Aorta (tissue), 5 donors: ENCODE measurements around the gene SOCS2. TPM values are rescaled to one million over a fixed set of nuclear protein-coding genes. Genes with fewer than 3 reads are reported as not detected.
"Not testable (repeated sequence)": the region's sequence is repeated elsewhere in the genome, so short reads cannot be mapped to it uniquely, and the experiment has no call there.

Source experiments
- ATAC-seq: fragments of 200-7000 bp; cut with Tn5 transposase; one replicate; pipeline ENCODE4 v1.9.1; 2022; ENCODE audit warnings: moderate library complexity; ENCODE audit not compliant: low FRiP score
- DNase-seq, 2 donors: peaks; one replicate each; pipeline ENCODE4 v3.0.0-alpha.2; 2020
- H3K27ac ChIP-seq, 2 donors: one replicate each; pipeline ENCODE4 v1.5.1; 2013; ENCODE audit warnings: low read length in 2 of 2, mild to moderate bottlenecking in 2 of 2, moderate library complexity in 2 of 2, control low read depth in 1 of 2, inconsistent platforms in 1 of 2, low read depth in 1 of 2
- H3K27me3 ChIP-seq, 2 donors: one replicate each; pipeline ENCODE4 v1.6.1; 2013; ENCODE audit warnings: control low read depth in 1 of 2, low read length in 1 of 2, mild to moderate bottlenecking in 1 of 2, moderate library complexity in 1 of 2; ENCODE audit not compliant: insufficient read depth in 2 of 2, control insufficient read depth in 1 of 2
- H3K36me3 ChIP-seq, 2 donors: one replicate each; pipeline ENCODE4 v1.6.1; 2013; ENCODE audit warnings: control low read depth in 1 of 2, low read length in 1 of 2, mild to moderate bottlenecking in 1 of 2; ENCODE audit not compliant: insufficient read depth in 2 of 2, control insufficient read depth in 1 of 2
- H3K4me1 ChIP-seq, 2 donors: one replicate each; pipeline ENCODE4 v1.6.1; 2013; ENCODE audit warnings: low read length in 2 of 2, control low read depth in 1 of 2, mild to moderate bottlenecking in 1 of 2, moderate library complexity in 1 of 2; ENCODE audit not compliant: insufficient read depth in 2 of 2, control insufficient read depth in 1 of 2
- H3K4me3 ChIP-seq, 2 donors: one replicate each; pipeline ENCODE4 v1.5.1; 2013; ENCODE audit warnings: low read length in 2 of 2, control low read depth in 1 of 2, mild to moderate bottlenecking in 1 of 2
- H3K9me3 ChIP-seq: one replicate; pipeline ENCODE4 v1.6.1; 2013; ENCODE audit warnings: mild to moderate bottlenecking, low read length; ENCODE audit not compliant: control insufficient read depth
- WGBS, 2 donors: extraction: QIAGEN DNeasy Blood & Tissue Kit; methylation state at CpG; one replicate each; pipeline ENCODE4 v1.1.7; 2013; 5-methylcytosine and 5-hydroxymethylcytosine counted together
- intact Hi-C, 2 donors: fragments of 100-400 bp; cut with DNase I; formaldehyde crosslinking; loops; one replicate each; pipeline versions ENCODE4 v1.14.2 to v1.15.0; 2022
- polyA plus RNA-seq, 2 donors: library from polyadenylated mRNA; stranded (reverse); fragments of 200-250 nt; gene quantifications; one replicate each; pipeline ENCODE4 v1.2.3, GENCODE V29; 2013
- total RNA-seq, 2 donors: library from RNA; stranded (reverse); fragmentation: NEBNext Ultra II Directional; extraction: Animal tissue kit (Norgen Biotek cat#: 25700); gene quantifications; one replicate each; pipeline ENCODE4 v1.2.1, GENCODE V29; 2021
- donor health status: healthy with polysubstance abuse.
- donor health status: Bipolar disorder and iron deficiency.
- donor health status: DM: no; HTN: no; CAD: no.
- donor health status: DM: no; HTN: no; CAD: no.
- donor health status: DM: yes; HTN: yes; CAD: no.

The SOCS2 gene
- total and polyA plus RNA-seq, 4 donors, result 14.3 to 27.1 (median 23.6) TPM

DNA sequence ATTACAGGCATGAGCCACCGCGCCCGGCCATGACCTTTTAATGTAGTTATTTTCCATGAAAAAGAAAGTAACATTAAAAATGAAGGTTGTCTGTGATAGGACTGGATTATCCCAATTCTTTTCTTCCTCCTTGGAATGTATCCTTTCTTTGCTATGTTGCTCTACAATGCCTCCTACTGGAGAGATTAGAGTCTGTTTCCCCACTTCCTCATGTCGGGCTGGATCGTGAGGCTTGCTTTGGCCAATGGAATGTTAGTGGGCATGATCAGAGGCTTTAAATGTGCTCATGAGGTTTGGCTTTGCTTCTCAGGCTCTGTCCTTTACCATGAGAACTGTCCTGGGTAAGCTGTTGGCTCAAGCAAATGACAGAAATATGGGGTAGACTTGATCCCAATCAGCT lies 34.7 kb upstream of the SOCS2 start:
- no peaks in the 10 kb centered on the region for H3K27me3 ChIP-seq
- H3K9me3 ChIP-seq, result peaks cover 2% of the 10 kb centered on the region
- WGBS, 2 donors, result 92 to 93% methylated on average over 5 of the region's 5 CpGs
- no peak overlapping the region for H3K27ac ChIP-seq
- no peak for ATAC-seq
- H3K4me3 ChIP-seq, result no peak overlapping the region
- peaks cover 0 to 3% of the 10 kb centered on the region in 2 donors for H3K4me1 ChIP-seq
- no peaks in the 10 kb centered on the region for H3K36me3 ChIP-seq
- intact Hi-C loops, result no loop called here
- DNase-seq, result no peak

- WGBS, 2 donors, result 96 to 100% methylated on average over 4 of the region's 4 CpGs
Measured at GRCh38 chr12:93539821-93540220, 32.7 kb upstream of the SOCS2 start.

DNA sequence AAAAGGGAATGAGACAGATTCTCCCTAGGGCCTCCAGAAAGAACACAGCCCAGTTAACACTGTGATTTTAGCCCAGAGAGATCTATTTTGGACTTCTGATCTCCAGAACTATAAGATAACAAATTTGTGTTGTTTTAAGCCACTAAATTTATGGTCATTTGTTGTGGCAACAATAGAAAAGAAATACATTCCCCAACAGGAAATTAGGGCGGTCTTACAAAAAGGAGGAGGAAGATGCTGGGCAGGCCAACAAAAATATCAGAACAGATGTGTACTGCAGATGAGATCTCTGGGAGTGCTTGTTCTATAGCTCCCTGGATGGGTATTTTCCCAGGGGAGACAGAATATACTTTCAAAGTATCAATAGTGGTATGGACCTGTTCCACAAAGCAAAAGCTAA lies 32.0 kb upstream of the SOCS2 start:
- Histone ChIP-seq H3K27me3 (no peaks in the 10 kb centered on the region), H3K9me3 (peaks cover 2% of the 10 kb centered on the region), H3K4me3 (no peak overlapping the region), H3K4me1 (peaks cover 0 to 3% of the 10 kb centered on the region in 2 donors), H3K27ac (no peak overlapping the region), H3K36me3 (no peaks in the 10 kb centered on the region)
- intact Hi-C loops, result no loop called here
- WGBS, 2 donors, result 16 to 36% methylated on average over 1 of the region's 1 CpG
- ATAC-seq, result no peak
- no peak for DNase-seq

More at GRCh38 chr12:93539821-93540220, 32.7 kb upstream of the SOCS2 start:
- no peaks in the 10 kb centered on the region for H3K36me3 ChIP-seq
- H3K27me3 ChIP-seq, result no peaks in the 10 kb centered on the region
- H3K4me3 ChIP-seq, result no peak overlapping the region
- peaks cover 0 to 3% of the 10 kb centered on the region in 2 donors for H3K4me1 ChIP-seq
- no peak for DNase-seq
- no peak for ATAC-seq
- intact Hi-C loops, result no loop called here
- no peak overlapping the region for H3K27ac ChIP-seq
- peaks cover 2% of the 10 kb centered on the region for H3K9me3 ChIP-seq

- 56 to 62% methylated on average over 4 of the region's 4 CpGs for WGBS, 2 donors
- H3K27ac ChIP-seq, result no peak overlapping the region
- H3K4me1 ChIP-seq, result peaks cover 0 to 3% of the 10 kb centered on the region in 2 donors
- H3K27me3 ChIP-seq, result no peaks in the 10 kb centered on the region
- DNase-seq (no peak), ATAC-seq (no peak)
- no peaks in the 10 kb centered on the region for H3K36me3 ChIP-seq
- intact Hi-C loops, result no loop called here
- no peak overlapping the region for H3K4me3 ChIP-seq
- peaks cover 2% of the 10 kb centered on the region for H3K9me3 ChIP-seq
Measured at GRCh38 chr12:93541578-93542225, 30.8 kb upstream of the SOCS2 start.

- WGBS, 2 donors, result 95 to 96% methylated on average over 2 of the region's 2 CpGs
- no peak for ATAC-seq
- intact Hi-C loops, result no loop called here
Measured at GRCh38 chr12:93547778-93548177, 24.7 kb upstream of the SOCS2 start.

DNA sequence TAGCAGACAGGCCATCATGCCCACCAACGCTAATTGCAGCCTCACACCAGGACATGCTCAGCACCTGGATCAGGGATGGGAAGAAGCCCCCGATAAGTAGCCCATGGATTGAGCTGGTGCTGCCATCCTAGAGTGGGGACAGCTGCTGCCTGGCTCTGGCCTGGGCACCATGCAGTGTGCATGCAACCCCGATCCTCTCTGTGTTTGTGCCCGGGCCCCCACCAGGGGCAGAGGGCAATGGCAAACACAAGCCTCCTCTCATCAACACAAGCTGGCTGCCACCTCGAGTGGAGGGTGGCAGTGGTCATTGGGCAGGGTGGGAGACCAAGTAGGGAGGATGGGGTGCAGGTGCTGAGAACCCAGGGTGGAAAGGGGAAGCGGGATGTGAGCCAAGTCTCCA lies 23.3 kb upstream of the SOCS2 start:
- H3K36me3 ChIP-seq, result peaks cover 0 to 1% of the 10 kb centered on the region in 2 donors
- no peak overlapping the region for H3K4me3 ChIP-seq
- DNase-seq, result no peak
- intact Hi-C loops, result no loop called here
- no peaks in the 10 kb centered on the region for H3K4me1 ChIP-seq
- no peak overlapping the region for H3K27ac ChIP-seq
- no peak for ATAC-seq
- H3K9me3 ChIP-seq, result no peaks in the 10 kb centered on the region
- WGBS, 2 donors, result 84 to 95% methylated on average over 6 of the region's 6 CpGs
- H3K27me3 ChIP-seq, result no peaks in the 10 kb centered on the region

More at GRCh38 chr12:93547778-93548177, 24.7 kb upstream of the SOCS2 start:
- no peak for DNase-seq
- H3K36me3 ChIP-seq, result peaks cover 0 to 1% of the 10 kb centered on the region in 2 donors
- no peaks in the 10 kb centered on the region for H3K4me1 ChIP-seq
- H3K27ac ChIP-seq, result no peak overlapping the region
- no peaks in the 10 kb centered on the region for H3K27me3 ChIP-seq
- no peak overlapping the region for H3K4me3 ChIP-seq
- H3K9me3 ChIP-seq, result no peaks in the 10 kb centered on the region

DNA sequence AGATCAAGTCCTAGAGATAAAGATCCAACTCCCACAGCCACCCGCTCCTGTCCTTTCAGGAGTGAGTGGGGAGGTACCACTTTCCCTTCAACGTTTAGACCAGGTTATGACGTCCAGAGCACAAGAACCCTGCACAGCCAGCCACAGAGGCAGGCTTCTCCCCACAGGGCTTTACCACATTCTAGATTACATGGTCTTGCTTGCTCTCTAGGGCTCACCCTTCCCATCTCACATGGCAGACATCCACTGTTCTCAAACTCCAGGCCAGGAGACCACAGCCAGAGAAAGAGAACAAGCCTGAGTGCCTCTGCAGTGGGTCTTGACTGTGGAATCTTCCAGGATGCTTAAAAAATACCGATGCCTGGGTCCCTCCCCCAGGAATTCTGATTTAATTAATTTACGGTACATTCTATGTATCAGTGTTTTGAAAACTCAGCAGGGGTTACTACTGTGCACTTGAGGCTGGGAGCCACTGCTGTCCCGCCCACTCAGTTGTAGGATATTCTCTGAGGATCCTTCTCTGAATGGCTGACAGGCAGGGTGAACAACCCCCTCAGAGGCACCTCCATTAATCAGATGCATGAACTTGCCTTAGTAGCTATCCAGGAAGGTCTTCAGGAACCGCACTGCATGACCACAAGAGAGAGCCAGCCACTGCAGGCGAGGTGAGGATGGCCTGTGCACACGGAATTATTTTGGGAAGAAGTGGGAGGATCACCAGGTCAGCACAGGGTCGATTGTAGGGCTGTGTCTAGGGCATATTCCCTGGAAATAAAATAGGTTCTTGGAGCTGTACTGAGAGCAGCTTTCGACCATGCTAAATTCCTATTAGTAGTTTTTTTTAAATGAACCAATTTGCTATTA lies 21.5 kb upstream of the SOCS2 start:
- intact Hi-C loops, result no loop called here
- Histone ChIP-seq H3K36me3 (peaks cover 0 to 1% of the 10 kb centered on the region in 2 donors), H3K27me3 (no peaks in the 10 kb centered on the region), H3K27ac (no peak overlapping the region), H3K4me1 (no peaks in the 10 kb centered on the region), H3K4me3 (no peak overlapping the region), H3K9me3 (no peaks in the 10 kb centered on the region)
- ATAC-seq (no peak), DNase-seq (no peak)
- 81 to 86% methylated on average over 11 of the region's 11 CpGs for WGBS, 2 donors

GRCh38 chr12:93552427-93552826 lies 20.0 kb upstream of the SOCS2 start:
- H3K4me1 ChIP-seq, result no peaks in the 10 kb centered on the region
- no peaks in the 10 kb centered on the region for H3K9me3 ChIP-seq
- no peak overlapping the region for H3K27ac ChIP-seq
- peaks cover 0 to 1% of the 10 kb centered on the region in 2 donors for H3K36me3 ChIP-seq
- H3K4me3 ChIP-seq, result no peak overlapping the region
- 75 to 85% methylated on average over 4 of the region's 4 CpGs for WGBS, 2 donors
- no peaks in the 10 kb centered on the region for H3K27me3 ChIP-seq
- ATAC-seq, result no peak
- no peak for DNase-seq
- intact Hi-C loops, result no loop called here

GRCh38 chr12:93557879-93558278 lies 14.6 kb upstream of the SOCS2 start:
- H3K4me1 ChIP-seq, ATAC-seq, H3K27me3 ChIP-seq, intact Hi-C loops, DNase-seq, H3K36me3 ChIP-seq, H3K27ac ChIP-seq, H3K9me3 ChIP-seq, H3K4me3 ChIP-seq: not testable (repeated sequence)
